ENCODE data around the gene PHLPP1.

The PHLPP1 gene

GRCh38 chr18:62741118-62741566 lies 25.8 kb downstream of the PHLPP1 start:
- no peak for DNase-seq (ENCODE audit: low read depth, low spot score)

DNA sequence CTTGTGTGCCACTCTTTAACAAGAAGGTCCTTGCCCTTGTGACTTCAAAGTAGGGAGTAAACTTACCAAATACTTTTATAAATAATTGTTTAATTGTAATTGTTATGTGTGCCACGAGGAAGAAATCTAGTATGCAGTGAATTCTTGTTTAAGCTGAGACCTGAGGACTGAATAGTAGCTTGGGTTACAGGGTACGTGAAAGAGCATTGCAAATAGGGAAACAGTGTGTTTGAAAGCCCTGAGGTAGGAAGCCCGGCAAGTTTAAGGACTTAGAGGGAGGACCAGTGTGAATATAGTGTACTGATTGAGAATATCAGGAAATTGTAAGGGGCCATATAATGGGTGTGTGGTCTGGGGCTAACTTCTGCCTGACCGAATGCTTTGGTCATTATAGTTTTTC lies 26.2 kb downstream of the PHLPP1 start:
- no peak for DNase-seq (ENCODE audit: low read depth, low spot score)

GRCh38 chr18:62744076-62744968 lies 29.0 kb downstream of the PHLPP1 start:
- DNase-seq (ENCODE audit: low read depth, low spot score): no peak

DNA sequence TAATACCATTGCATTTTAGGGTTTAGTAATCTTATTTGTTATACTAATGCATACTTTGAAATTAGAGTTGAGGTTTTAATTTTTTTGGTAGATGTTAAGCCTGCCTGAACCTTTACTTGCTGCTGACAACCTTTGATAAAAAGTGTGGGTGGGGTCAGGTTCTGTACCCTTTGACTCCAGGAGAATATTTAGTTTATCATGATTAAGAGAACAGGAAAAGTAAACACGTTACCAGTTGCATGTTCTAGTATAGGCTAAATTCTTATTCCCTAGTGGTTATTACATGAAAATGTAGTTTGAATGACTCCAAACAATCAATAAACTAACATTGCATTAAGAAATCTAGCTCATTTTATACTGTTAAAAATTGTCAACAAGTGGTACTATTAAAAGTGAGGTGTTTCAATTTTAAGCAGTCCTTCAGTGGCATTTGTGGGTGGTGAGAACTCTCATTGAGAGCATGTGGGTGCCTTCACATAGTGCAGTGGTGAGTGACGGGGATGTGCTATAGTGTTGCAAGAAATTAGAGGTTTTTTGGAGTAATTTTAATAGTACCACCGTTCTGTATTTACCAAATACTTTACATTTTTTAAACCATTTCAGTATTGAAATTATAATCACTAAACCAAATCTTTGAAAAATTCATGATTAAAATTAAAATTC lies 29.9 kb downstream of the PHLPP1 start:
- DNase-seq (ENCODE audit: low read depth, low spot score): no peak

DNA sequence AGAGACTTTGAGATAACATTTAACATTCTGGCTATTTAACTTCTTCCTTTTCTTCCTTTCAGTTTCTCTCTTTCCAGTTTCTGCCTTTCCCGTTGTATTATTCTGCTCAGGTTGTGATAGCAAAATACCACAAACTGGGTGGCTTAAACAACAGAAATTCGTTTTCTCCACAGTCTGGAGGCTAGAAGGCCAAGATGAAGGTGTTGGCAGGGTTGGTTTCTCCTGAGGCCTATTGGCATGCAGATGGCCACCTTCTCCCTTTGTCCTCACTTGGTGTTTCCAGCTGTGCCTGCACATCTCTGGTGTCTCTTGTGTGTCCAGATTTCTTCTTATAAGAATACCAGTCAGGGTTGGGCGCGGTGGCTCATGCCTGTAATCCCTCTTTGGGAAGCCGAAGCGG lies 34.0 kb downstream of the PHLPP1 start:
- DNase-seq (ENCODE audit: low read depth, low spot score): no peak

- DNase-seq (ENCODE audit: low read depth, low spot score): no peak
Measured at GRCh38 chr18:62751341-62751821, 36.0 kb downstream of the PHLPP1 start.

DNA sequence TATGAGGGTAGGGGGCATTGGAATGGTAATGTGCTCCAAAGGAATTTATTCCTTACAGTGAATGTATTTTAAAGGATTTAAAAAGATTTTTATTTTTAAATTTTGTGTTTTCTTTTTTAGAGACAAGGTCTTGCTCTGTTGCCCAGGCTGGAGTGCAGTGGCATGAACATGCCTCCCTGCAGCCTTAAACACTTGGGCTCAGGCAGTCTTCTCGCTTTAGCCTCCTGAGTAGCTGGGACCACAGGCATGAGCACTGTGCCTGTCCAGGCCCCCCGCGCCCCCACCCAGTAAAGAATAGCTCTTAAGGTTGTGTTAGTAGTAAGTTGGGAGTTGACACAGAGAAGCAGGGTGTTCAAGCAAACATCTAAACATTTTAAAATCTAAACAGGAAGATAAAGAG lies 36.6 kb downstream of the PHLPP1 start:
- no peak for DNase-seq (ENCODE audit: low read depth, low spot score)

DNA sequence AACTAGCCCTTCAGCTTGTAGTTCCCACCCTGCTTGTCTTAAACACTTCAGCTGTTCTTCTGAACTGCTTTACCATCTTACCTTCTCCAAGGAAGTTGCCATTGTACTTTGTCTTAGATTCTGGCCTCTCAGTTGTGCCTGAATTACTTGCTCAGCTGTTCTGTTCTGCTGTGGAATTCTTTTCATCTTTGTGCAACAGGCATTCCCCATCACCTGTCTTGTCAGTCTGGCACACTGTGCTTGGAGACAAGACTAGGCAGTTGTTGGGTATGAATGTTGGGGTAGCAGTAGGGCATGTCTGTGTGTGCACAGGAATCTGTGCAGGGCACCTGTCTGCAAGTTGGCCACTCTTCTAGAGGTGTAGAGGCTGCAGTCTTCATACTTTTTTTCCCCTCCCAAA lies 38.7 kb downstream of the PHLPP1 start:
- no peak for DNase-seq (ENCODE audit: low read depth, low spot score)

- no peak for DNase-seq (ENCODE audit: low read depth, low spot score)
Measured at GRCh38 chr18:62755454-62755853, 40.1 kb downstream of the PHLPP1 start.

GRCh38 chr18:62755946-62756345 lies 40.6 kb downstream of the PHLPP1 start:
- DNase-seq (ENCODE audit: low read depth, low spot score): no peak

DNA sequence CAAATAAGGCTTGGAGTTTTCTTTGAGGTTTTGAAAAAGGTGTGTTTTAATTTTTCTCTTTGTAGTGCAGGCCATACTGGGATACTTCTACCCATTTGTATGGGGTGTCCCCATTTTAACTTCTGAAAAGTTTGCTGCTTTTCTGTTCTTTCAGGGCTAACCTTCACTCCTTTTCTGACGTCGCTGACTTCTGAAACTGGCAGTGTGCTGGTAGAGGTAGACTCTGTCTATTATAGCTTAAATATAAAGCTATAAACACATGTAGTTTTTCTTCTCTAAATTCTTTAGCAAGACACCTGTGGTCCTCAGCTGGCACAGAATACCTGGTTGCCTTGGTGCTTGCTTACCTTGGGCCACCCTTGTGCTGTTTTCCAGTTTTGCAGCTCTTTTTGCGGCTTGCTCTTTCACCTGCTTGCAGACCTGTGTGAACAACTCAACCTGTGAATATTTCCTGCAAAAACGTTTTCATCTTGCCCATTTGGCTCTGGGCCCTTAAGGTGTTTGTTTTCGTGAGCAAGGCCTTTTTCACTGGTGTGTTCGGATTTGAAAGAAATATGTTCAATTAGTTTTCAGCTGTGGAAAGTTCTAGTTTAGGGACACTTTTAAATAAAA lies 42.2 kb downstream of the PHLPP1 start:
- DNase-seq (ENCODE audit: low read depth, low spot score): no peak

DNA sequence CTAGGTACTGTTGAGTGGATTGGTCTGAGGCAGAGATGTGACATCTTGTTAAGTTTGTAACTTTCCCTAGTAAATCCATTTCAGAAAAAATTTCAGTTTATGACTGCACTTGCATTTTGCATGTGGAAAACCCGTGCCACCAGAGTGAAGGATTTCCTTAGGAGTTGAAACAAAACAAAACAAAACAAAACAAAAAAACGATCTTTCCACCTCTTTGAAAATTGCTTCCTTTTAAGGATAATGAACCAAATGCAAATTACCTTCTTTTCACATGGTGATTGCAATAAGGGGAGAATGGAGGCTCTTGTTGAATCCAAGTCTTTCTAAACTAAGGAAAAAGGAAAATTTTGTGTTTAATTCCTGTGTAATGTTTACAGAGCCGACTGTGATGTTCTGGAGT lies 43.2 kb downstream of the PHLPP1 start:
- DNase-seq (ENCODE audit: low read depth, low spot score): no peak

DNA sequence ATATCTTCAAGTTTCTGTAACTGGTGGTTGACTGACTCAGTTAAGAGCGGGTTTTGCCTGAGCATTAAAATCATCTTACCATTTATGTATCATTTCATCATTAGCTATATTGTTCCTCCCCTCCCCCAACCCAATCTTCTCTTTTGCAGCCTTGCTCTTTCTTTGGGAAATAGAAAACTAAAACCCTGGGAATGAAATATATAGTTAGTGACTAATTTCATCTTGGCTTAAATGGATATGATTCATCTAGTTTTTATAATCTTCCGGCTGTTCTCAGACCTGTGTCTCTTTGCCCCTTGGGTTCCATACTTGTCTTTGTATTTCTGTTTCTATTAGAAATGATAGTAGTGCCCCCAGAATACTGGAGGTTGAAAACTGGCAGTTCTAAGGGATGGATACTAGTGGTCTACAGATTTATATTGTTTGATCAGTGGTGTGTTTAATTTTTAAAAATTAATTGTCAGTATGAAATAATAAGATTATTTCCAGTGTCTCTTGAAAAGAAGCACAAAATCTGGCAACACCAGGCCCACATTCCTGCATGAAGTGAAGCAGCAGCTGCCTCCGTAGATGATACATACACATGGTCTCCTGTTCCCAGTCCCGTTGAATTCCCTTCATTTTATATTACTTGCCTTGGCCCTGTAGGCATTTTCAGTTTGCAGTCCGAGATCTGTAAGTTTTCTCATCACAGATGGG lies 44.5 kb downstream of the PHLPP1 start:
- no peak for DNase-seq (ENCODE audit: low read depth, low spot score)

GRCh38 chr18:62760403-62760734 lies 45.0 kb downstream of the PHLPP1 start:
- no peak for DNase-seq (ENCODE audit: low read depth, low spot score)

DNA sequence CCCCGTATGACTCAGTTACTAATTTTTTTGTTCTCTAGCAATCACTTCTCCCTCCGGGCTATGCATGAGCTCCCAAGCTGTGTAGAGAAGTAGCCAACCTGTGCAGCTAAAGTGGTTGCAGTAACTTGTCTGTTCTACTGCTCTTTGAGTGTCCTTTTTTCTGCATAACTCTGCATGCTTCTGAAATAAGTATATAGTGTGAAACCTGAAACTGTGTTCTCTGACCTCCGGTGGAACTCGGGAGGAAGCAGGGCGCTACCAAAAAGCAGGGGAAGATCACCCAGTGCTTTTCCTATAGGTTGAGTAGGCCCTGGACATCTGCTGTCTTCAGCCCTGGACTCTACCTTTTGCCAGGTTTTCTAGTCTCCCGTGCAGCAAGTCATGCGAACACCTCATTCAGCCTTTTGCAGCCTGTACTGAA lies 47.8 kb downstream of the PHLPP1 start:
- no peak for DNase-seq (ENCODE audit: low read depth, low spot score)

GRCh38 chr18:62766266-62766665 lies 50.9 kb downstream of the PHLPP1 start:
- no peak for DNase-seq (ENCODE audit: low read depth, low spot score)

DNA sequence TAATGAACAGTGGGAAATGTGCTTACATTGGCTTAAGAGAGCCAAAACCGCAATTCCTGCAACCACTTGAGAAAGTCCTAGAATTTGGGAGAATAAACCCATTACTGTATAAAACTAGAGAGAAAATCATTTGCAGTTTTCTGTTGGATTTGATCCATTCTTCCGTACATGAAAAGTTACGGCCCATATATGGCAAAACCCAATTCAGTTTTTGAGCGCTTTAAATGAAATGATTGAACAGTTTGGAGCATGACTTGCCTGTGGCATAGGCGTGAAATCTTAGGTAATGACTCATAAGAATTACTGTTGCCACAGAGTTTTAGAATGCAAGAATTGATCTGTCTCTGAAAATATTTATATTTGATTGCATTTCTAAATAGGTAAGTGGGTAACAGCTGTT lies 52.0 kb downstream of the PHLPP1 start:
- DNase-seq (ENCODE audit: low read depth, low spot score): no peak

- no peak for DNase-seq (ENCODE audit: low read depth, low spot score)
Measured at GRCh38 chr18:62767836-62768557, 52.7 kb downstream of the PHLPP1 start.

GRCh38 chr18:62768558-62768943 lies 53.2 kb downstream of the PHLPP1 start:
- no peak for DNase-seq (ENCODE audit: low read depth, low spot score)

GRCh38 chr18:62769216-62769615 lies 53.9 kb downstream of the PHLPP1 start:
- no peak for DNase-seq (ENCODE audit: low read depth, low spot score)
